CD14-positive monocyte (primary cell): ENCODE results near the gene WDR45B. TPM values are rescaled to one million over a fixed set of nuclear protein-coding genes. Genes with fewer than 3 reads are reported as not detected.
A peak's percentile ranks its signal among the peaks of the same experiment; 100 is the strongest.

Source experiments
- DNase-seq, 3 donors: peaks; one replicate each; pipeline ENCODE4 v3.0.0-alpha.2; 2011 to 2022
- H2AFZ ChIP-seq: 2 replicates; pipeline ENCODE4 v1.6.0; 2012; ENCODE audit warnings: mild to moderate bottlenecking, low read depth, low read length, inconsistent platforms; ENCODE audit not compliant: insufficient read depth, poor library complexity, severe bottlenecking
- H3K27ac ChIP-seq, 2 donors: 1 replicate in 1 of 2; 2 replicates in 1 of 2; pipeline ENCODE4 v1.5.1; 2012 to 2013; ENCODE audit warnings: low read length in 2 of 2, control low read depth in 1 of 2, inconsistent platforms in 1 of 2, low read depth in 1 of 2, mild to moderate bottlenecking in 1 of 2
- H3K27me3 ChIP-seq, 2 donors: one replicate each; pipeline versions ENCODE4 v1.6.0 to v1.6.1; 2011 to 2013; ENCODE audit warnings: low read length in 2 of 2; ENCODE audit not compliant: control insufficient read depth in 2 of 2, insufficient read depth in 2 of 2
- H3K36me3 ChIP-seq, 2 donors: replicated peaks in 1 of 2; 1 replicate in 1 of 2; 2 replicates in 1 of 2; pipeline versions ENCODE4 v1.5.1 to v1.6.1; 2012 to 2013; ENCODE audit warnings: low read length in 2 of 2, control low read depth in 1 of 2, inconsistent platforms in 1 of 2, mild to moderate bottlenecking in 1 of 2; ENCODE audit not compliant: insufficient read depth in 2 of 2, control insufficient read depth in 1 of 2
- H3K4me1 ChIP-seq, 2 donors: 1 replicate in 1 of 2; 2 replicates in 1 of 2; pipeline versions ENCODE4 v1.5.1 to v1.6.1; 2012 to 2013; ENCODE audit warnings: low read length in 2 of 2, control low read depth in 1 of 2, inconsistent platforms in 1 of 2, mild to moderate bottlenecking in 1 of 2, moderate library complexity in 1 of 2; ENCODE audit not compliant: insufficient read depth in 2 of 2, control insufficient read depth in 1 of 2
- H3K4me2 ChIP-seq: replicated peaks from 2 replicates; pipeline ENCODE3; 2012; ENCODE audit warnings: low read length, moderate library complexity, mild to moderate bottlenecking; ENCODE audit not compliant: poor library complexity, severe bottlenecking; ENCODE audit errors: extremely low read depth
- H3K4me3 ChIP-seq, 3 experiments: fragments of 200-600 bp in 1 of 3; sonication (generic) in 1 of 3; replicated peaks in 1 of 3; 1 replicate in 2 of 3; 2 replicates in 1 of 3; pipeline ENCODE4 v1.5.1; 2011 to 2013; ENCODE audit warnings: low read length in 3 of 3, mild to moderate bottlenecking in 3 of 3, control low read depth in 2 of 3, low read depth in 2 of 3, inconsistent platforms in 1 of 3, moderate library complexity in 1 of 3
- H3K79me2 ChIP-seq: 2 replicates; pipeline ENCODE4 v1.6.0; 2012; ENCODE audit warnings: mild to moderate bottlenecking, control low read depth, inconsistent platforms, low read length, moderate library complexity; ENCODE audit not compliant: insufficient read depth
- H3K9ac ChIP-seq: 2 replicates; pipeline ENCODE4 v1.6.0; 2017; ENCODE audit warnings: low read length, mild to moderate bottlenecking; ENCODE audit not compliant: insufficient read depth, poor library complexity, severe bottlenecking
- H3K9me3 ChIP-seq, 2 donors: replicated peaks in 1 of 2; 1 replicate in 1 of 2; 2 replicates in 1 of 2; pipeline versions ENCODE4 v1.5.1 to v1.6.1; 2012 to 2013; ENCODE audit warnings: low read length in 2 of 2, control low read depth in 1 of 2; ENCODE audit not compliant: control insufficient read depth in 1 of 2, insufficient read depth in 1 of 2
- H4K20me1 ChIP-seq: 2 replicates; pipeline ENCODE4 v1.6.0; 2012; ENCODE audit warnings: mild to moderate bottlenecking, low read length, control low read depth, moderate library complexity; ENCODE audit not compliant: insufficient read depth
- H3K27ac Mint-ChIP-seq, 7 donors: one replicate each; pipeline ENCODE4 v1.8.0; 2020; ENCODE audit warnings: mild to moderate bottlenecking in 7 of 7, mixed read lengths in 7 of 7, moderate library complexity in 6 of 7, inconsistent platforms in 2 of 7
- H3K27me3 Mint-ChIP-seq, 3 donors: one replicate each; pipeline ENCODE4 v1.8.0; 2021 to 2022; ENCODE audit warnings: low read depth in 3 of 3, mild to moderate bottlenecking in 3 of 3, mixed read lengths in 3 of 3, moderate library complexity in 3 of 3, inconsistent platforms in 1 of 3
- H3K36me3 Mint-ChIP-seq, 2 donors: one replicate each; pipeline ENCODE4 v1.8.0; 2020; ENCODE audit warnings: mixed read lengths in 2 of 2, inconsistent platforms in 1 of 2, mild to moderate bottlenecking in 1 of 2
- H3K4me1 Mint-ChIP-seq: one replicate; pipeline ENCODE4 v1.8.0; 2020; ENCODE audit warnings: mild to moderate bottlenecking, mixed read lengths
- H3K4me3 Mint-ChIP-seq, 2 donors: one replicate each; pipeline ENCODE4 v1.8.0; 2020; ENCODE audit warnings: mild to moderate bottlenecking in 2 of 2, mixed read lengths in 2 of 2, moderate library complexity in 1 of 2
- H3K9me3 Mint-ChIP-seq, 7 donors: one replicate each; pipeline ENCODE4 v1.8.0; 2020 to 2022; ENCODE audit warnings: mixed read lengths in 7 of 7, mild to moderate bottlenecking in 6 of 7, moderate library complexity in 6 of 7, inconsistent platforms in 2 of 7
- CTCF ChIP-seq: fragments of 200-600 bp; IDR thresholded peaks from one replicate; pipeline ENCODE4 v1.8.0; 2022; ENCODE audit warnings: antibody characterized with exemption, mild to moderate bottlenecking
- WGBS: methylation state at CpG from one replicate; pipeline ENCODE4 v1.1.5; 2013; ENCODE audit warnings: missing lambda C conversion rate; ENCODE audit not compliant: insufficient coverage; 5-methylcytosine and 5-hydroxymethylcytosine counted together
- intact Hi-C, 2 donors: fragments of 100-400 bp; cut with micrococcal nuclease; formaldehyde crosslinking; loops; one replicate each; pipeline versions ENCODE4 v1.15.0 to v1.15.1; 2023
- polyA plus RNA-seq, 3 donors: library from polyadenylated mRNA; depleted of rRNA in 1 of 3; unstranded in 2 of 3; stranded (reverse) in 1 of 3; fragments of 300-500 nt in 2 of 3; fragments of >200 nt in 1 of 3; fragmentation: Illumina TruSeq in 2 of 3; gene quantifications; 1 replicate in 2 of 3; 2 replicates in 1 of 3; pipeline ENCODE4 v1.2.3, GENCODE V29; 2012 to 2021

Gene WDR45B
- polyA plus RNA-seq, 3 donors, result 42.6 to 82.6 (median 60.3) TPM

DNA sequence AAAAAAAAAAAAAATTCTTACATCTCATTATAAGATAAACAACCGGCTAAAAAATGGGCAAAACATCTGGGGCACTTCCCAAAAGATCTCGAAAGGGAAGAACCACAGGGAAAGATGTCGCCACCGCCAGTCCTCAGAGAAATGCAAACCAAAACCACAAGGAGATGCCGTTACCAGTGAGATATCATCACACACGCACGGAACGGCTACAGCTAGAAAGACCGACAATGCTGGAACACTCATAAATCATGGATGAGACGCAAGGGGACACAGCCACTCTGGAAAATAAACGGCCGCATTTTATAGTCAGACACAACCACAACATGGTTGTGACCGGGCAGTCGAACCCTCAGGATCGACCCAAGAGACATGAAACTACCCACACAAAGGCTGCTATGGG lies 24.5 kb downstream of the WDR45B start:
- H3K4me3 Mint-ChIP-seq, result peak overlapping the region; percentile 52 to 67
- H3K4me1 Mint-ChIP-seq, result peaks cover 28% of the 10 kb centered on the region
- Histone ChIP-seq H3K36me3 (peaks cover 60 to 76% of the 10 kb centered on the region in 2 donors), H3K4me2 (peak overlapping the region; percentile 54), H3K4me1 (peaks cover 25 to 27% of the 10 kb centered on the region in 2 donors), H2AFZ (no peak overlapping the region), H3K4me3 (peak overlapping the region in 2 of 3 experiments; percentile 9 to 33), H3K27ac (peak overlapping the region; percentile 21 to 72), H3K79me2 (peaks cover 8% of the 10 kb centered on the region), H4K20me1 (peaks cover 27% of the 10 kb centered on the region), H3K9me3 (no peaks in the 10 kb centered on the region), H3K9ac (no peak overlapping the region), H3K27me3 (no peaks in the 10 kb centered on the region)
- WGBS, result 10% methylated on average over 14 of the region's 15 CpGs
- intact Hi-C loops, result no loop called here
- H3K27ac Mint-ChIP-seq, result peak overlapping the region; percentile 45 to 87 (median 80)
- H3K36me3 Mint-ChIP-seq, result peaks cover 68 to 87% of the 10 kb centered on the region in 2 donors
- peak in 2 of 3 donors; percentile 5 to 52 for DNase-seq
- peaks cover 0 to 1% (median 0%) of the 10 kb centered on the region in 7 donors for H3K9me3 Mint-ChIP-seq
- H3K27me3 Mint-ChIP-seq, result peaks cover 0 to 3% (median 1%) of the 10 kb centered on the region in 3 donors
- no peak for TF ChIP-seq CTCF

GRCh38 chr17:82619641-82620040 lies 28.6 kb downstream of the WDR45B start:
- peak overlapping the region in 1 of 7 donors; percentile 50 for H3K27ac Mint-ChIP-seq
- no peak overlapping the region for H3K4me3 ChIP-seq
- intact Hi-C loops, result no loop called here

More at GRCh38 chr17:82619641-82620040, 28.6 kb downstream of the WDR45B start:
- TF ChIP-seq CTCF, result no peak
- peaks cover 6% of the 10 kb centered on the region in 2 donors for H3K4me1 ChIP-seq
- peaks cover 0 to 3% (median 1%) of the 10 kb centered on the region in 3 donors for H3K27me3 Mint-ChIP-seq
- H3K27ac ChIP-seq, result no peak overlapping the region
- peaks cover 77 to 96% of the 10 kb centered on the region in 2 donors for H3K36me3 Mint-ChIP-seq
- H3K9me3 Mint-ChIP-seq, result no peaks in the 10 kb centered on the region
- no peak overlapping the region for H3K4me3 Mint-ChIP-seq
- 86% methylated on average over 5 of the region's 10 CpGs for WGBS
- H3K27me3 ChIP-seq, result no peaks in the 10 kb centered on the region
- H4K20me1 ChIP-seq, result peaks cover 19% of the 10 kb centered on the region
- H3K9me3 ChIP-seq, result no peaks in the 10 kb centered on the region
- no peak overlapping the region for H3K4me2 ChIP-seq
- DNase-seq, result no peak
- no peaks in the 10 kb centered on the region for H3K79me2 ChIP-seq
- no peak overlapping the region for H3K9ac ChIP-seq
- H2AFZ ChIP-seq, result no peak overlapping the region
- peaks cover 79 to 94% of the 10 kb centered on the region in 2 donors for H3K36me3 ChIP-seq
- H3K4me1 Mint-ChIP-seq, result peaks cover 10% of the 10 kb centered on the region
